Fibroblast of pulmonary artery (primary cell): ENCODE data around the gene S100A8.

Source experiments
- DNase-seq: peaks from one replicate; pipeline ENCODE4 v3.0.0-alpha.2; 2010; ENCODE audit warnings: low read depth
- H3K4me3 ChIP-seq: replicated peaks from 2 replicates; pipeline ENCODE4 v1.5.1; 2011; ENCODE audit warnings: low read depth, mild to moderate bottlenecking, control low read depth, low read length, moderate library complexity
- CTCF ChIP-seq: IDR thresholded peaks from 2 replicates; pipeline ENCODE4 v1.5.1; 2011; ENCODE audit warnings: mild to moderate bottlenecking, control low read depth, low read length, inconsistent platforms; ENCODE audit errors: missing control alignments

S100A8 gene

DNA sequence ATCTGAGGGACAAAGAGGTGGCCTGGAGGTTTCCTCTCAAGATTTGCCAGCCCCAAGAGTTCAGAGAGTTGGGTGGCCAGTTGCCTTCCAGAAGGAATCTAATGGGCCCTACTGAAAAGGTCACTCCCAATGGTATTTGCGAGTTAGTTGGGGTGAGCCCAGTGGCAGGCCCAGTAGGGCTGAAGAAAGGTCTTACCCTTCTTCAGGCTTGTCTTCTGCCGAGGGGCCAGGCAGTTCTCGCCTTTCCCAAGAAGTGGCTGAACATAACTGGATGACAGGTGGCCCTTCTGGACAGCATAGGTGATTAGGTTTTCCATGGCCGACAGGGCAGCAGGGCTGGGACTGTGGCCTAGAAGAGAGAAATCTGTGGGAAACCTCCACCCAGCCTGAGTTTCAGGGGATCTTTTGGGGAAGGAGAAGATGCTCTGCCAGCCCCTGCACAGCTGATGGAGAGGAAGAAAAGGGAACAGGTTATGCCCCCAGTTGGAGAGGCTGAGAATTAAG, 49.4 kb downstream of the S100A8 start:
- no peak for DNase-seq
- no peak for TF ChIP-seq CTCF
- H3K4me3 ChIP-seq, result no peak overlapping the region

DNA sequence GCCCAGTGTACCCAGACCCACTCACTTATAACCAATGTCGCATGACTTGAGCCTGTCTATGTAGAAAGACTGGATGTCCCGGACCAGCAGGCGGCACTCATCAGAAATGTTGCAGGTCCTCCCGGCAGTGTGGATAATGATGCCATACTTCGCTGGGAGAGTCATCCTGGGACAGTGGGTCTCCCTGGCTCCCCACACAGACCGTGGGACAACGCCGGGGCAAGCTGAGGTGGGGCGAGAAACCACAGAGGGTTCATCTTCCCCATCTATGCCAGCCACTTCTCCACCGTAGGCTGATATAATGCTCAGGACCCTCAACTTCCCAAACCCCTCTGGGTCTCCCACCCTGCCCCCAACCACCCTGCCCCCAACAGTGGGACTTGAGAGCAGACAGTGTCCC, 50.5 kb downstream of the S100A8 start:
- DNase-seq, result no peak
- no peak for TF ChIP-seq CTCF
- H3K4me3 ChIP-seq, result no peak overlapping the region
